Measurements from ENCODE around the gene LONRF2.

GRCh38 chr2:100247256-100248043 lies 74.9 kb downstream of the LONRF2 start:
- TF ChIP-seq CTCF (conservative IDR thresholded peaks at IDR 0.05 in 1 of 2, IDR thresholded peaks at IDR 0.05 in 1 of 2; ENCODE audit: low read depth in 1 of 2, low read length in 2 of 2) (no peak), EZH2 (IDR thresholded peaks at IDR 0.05; ENCODE audit: low read length, missing control alignments) (no peak)

All from fibroblast of lung (primary cell).